Fibroblast of the aortic adventitia (primary cell): ENCODE measurements around the gene THADA. TPM values are rescaled to one million over a fixed set of nuclear protein-coding genes. Genes with fewer than 3 reads are reported as not detected.
A peak's percentile ranks its signal among the peaks of the same experiment; 100 is the strongest.

Experiments used
- DNase-seq: peaks from one replicate; pipeline ENCODE4 v3.0.0-alpha.2; 2010; ENCODE audit warnings: low read depth
- H3K4me3 ChIP-seq: 2 replicates; pipeline ENCODE4 v1.5.1; 2011; ENCODE audit warnings: low read depth, mild to moderate bottlenecking, control low read depth, low read length, moderate library complexity
- CTCF ChIP-seq: IDR thresholded peaks from 2 replicates; pipeline ENCODE4 v1.5.1; 2011; ENCODE audit warnings: mild to moderate bottlenecking, low read length, control low read depth, inconsistent platforms; ENCODE audit not compliant: insufficient read depth
- small RNA-seq: library from RNA; depleted of rRNA; stranded (forward); fragments of <200 nt; gene quantifications from one replicate; pipeline ENCODE3, GENCODE V24; 2012
- total RNA-seq: library from RNA; depleted of rRNA; stranded (reverse); fragments of >200 nt; gene quantifications from 2 replicates; pipeline ENCODE4 v1.2.3, GENCODE V29; 2012; ENCODE audit warnings: low replicate concordance

THADA gene
- total RNA-seq, 1 donor, result 34.6 TPM

- no peak for TF ChIP-seq CTCF
- H3K4me3 ChIP-seq, result no peak overlapping the region
These were observed 409.5 kb downstream of the THADA start for GRCh38 chr2:43186321-43186678.

GRCh38 chr2:43185146-43185545 is 410.7 kb downstream of the THADA start:
- H3K4me3 ChIP-seq, result no peak overlapping the region
- no peak for DNase-seq
- no peak for TF ChIP-seq CTCF

More at GRCh38 chr2:43186321-43186678, 409.5 kb downstream of the THADA start:
- no peak for DNase-seq

GRCh38 chr2:43184339-43184895 is 411.4 kb downstream of the THADA start:
- DNase-seq, result peak; percentile 46
- H3K4me3 ChIP-seq, result no peak overlapping the region
- TF ChIP-seq CTCF, result no peak

GRCh38 chr2:43183743-43184142 is 412.1 kb downstream of the THADA start:
- H3K4me3 ChIP-seq, result no peak overlapping the region
- no peak for DNase-seq
- TF ChIP-seq CTCF, result no peak

- no peak for DNase-seq
- H3K4me3 ChIP-seq, result no peak overlapping the region
- no peak for TF ChIP-seq CTCF
These were observed 414.9 kb downstream of the THADA start for GRCh38 chr2:43180897-43181296.

Small RNA genes within 50 kb of the gene (small RNA-seq; reads per million reads assigned to genes)
- gene RF00019 (not detected), gene RN7SL531P (not detected), gene RNU6-958P (not detected)

Other genes starting within 250 kb of the THADA start
- gene PLEKHH2, start 41.2 kb upstream of the THADA start, total RNA-seq, result 5.4 and 20.0 TPM in 2 replicates
- 0.16 and 0.36 TPM in 2 replicates for gene C1GALT1C1L, start 80.4 kb upstream of the THADA start, total RNA-seq
- 27.4 and 44.0 TPM in 2 replicates for gene DYNC2LI1, start 178.0 kb upstream of the THADA start, total RNA-seq
- not detected in 2 replicates for gene ABCG5, start 242.8 kb upstream of the THADA start, total RNA-seq
- not detected in 2 replicates for gene ABCG8, start 242.9 kb upstream of the THADA start, total RNA-seq